Neural progenitor cell (in vitro differentiated cells): ENCODE data around the gene TRHDE.

Experiments used
- CTCF ChIP-seq: fragments of 200-600 bp; sonication (generic); IDR thresholded peaks from 2 replicates; pipeline ENCODE4 v1.5.1; 2017; ENCODE audit warnings: antibody characterized with exemption, mild to moderate bottlenecking
- EZH2 ChIP-seq: fragments of 200-600 bp; sonication (generic); IDR thresholded peaks from 2 replicates; pipeline ENCODE4 v1.6.1; 2017; ENCODE audit warnings: antibody characterized with exemption, mild to moderate bottlenecking, moderate library complexity

- TF ChIP-seq CTCF (no peak), EZH2 (no peak)
These were observed 19.0 kb downstream of the TRHDE start for GRCh38 chr12:72291175-72291574.
